HepG2 (cell line): ENCODE results near the gene DNASE2. TPM values are rescaled to one million over a fixed set of nuclear protein-coding genes. Genes with fewer than 3 reads are reported as not detected.

Experiments used
- CENPT ChIP-seq: sonication (generic); formaldehyde crosslinking; IDR thresholded peaks from 2 replicates; pipeline ENCODE4 v1.8.0; 2022; ENCODE audit warnings: low read depth, mild to moderate bottlenecking, moderate library complexity, missing genetic modification reagents
- FOXC1 ChIP-seq: sonication (generic); formaldehyde crosslinking; IDR thresholded peaks from 2 replicates; pipeline ENCODE4 v1.8.0; 2022; ENCODE audit warnings: mild to moderate bottlenecking, missing genetic modification reagents, borderline replicate concordance
- GLI4 ChIP-seq: sonication (generic); formaldehyde crosslinking; IDR thresholded peaks from 2 replicates; pipeline ENCODE4 v1.5.1; 2020; ENCODE audit warnings: missing genetic modification reagents, mild to moderate bottlenecking, moderate library complexity, borderline replicate concordance
- HOXD1 ChIP-seq: sonication (generic); formaldehyde crosslinking; IDR thresholded peaks from 2 replicates; pipeline ENCODE4 v1.5.0; 2020; ENCODE audit warnings: missing genetic modification reagents
- LBX2 ChIP-seq: sonication (generic); formaldehyde crosslinking; IDR thresholded peaks from 2 replicates; pipeline ENCODE4 v1.5.0; 2020; ENCODE audit warnings: missing genetic modification reagents, mild to moderate bottlenecking, borderline replicate concordance
- MAX ChIP-seq: IDR thresholded peaks from 2 replicates; pipeline ENCODE4 v1.6.1; 2012; ENCODE audit warnings: inconsistent platforms
- MTA1 ChIP-seq: sonication (generic); formaldehyde crosslinking; IDR thresholded peaks from 2 replicates; pipeline ENCODE4 v1.4.0; 2020; ENCODE audit warnings: missing genetic modification reagents, mild to moderate bottlenecking, borderline replicate concordance
- NFE2 ChIP-seq: sonication (generic); formaldehyde crosslinking; IDR thresholded peaks from 2 replicates; pipeline ENCODE4 v1.4.0; 2020; ENCODE audit warnings: missing genetic modification reagents
- NFKB2 ChIP-seq: sonication (generic); formaldehyde crosslinking; IDR thresholded peaks from 2 replicates; pipeline ENCODE4 v1.4.0; 2020; ENCODE audit warnings: missing genetic modification reagents, borderline replicate concordance
- NFYC ChIP-seq: IDR thresholded peaks from 2 replicates; pipeline ENCODE4 v1.6.1; 2016; ENCODE audit warnings: missing genetic modification reagents, missing compliant biosample characterization
- RBM39 ChIP-seq: fragments of 200-400 bp; formaldehyde crosslinking; IDR thresholded peaks from one replicate; pipeline ENCODE4 v1.6.1; 2018; ENCODE audit warnings: antibody characterized with exemption, mild to moderate bottlenecking, low read depth, low read length; ENCODE audit not compliant: poor library complexity, severe bottlenecking
- RNF219 ChIP-seq: sonication (generic); formaldehyde crosslinking; IDR thresholded peaks from 2 replicates; pipeline ENCODE4 v1.5.0; 2020; ENCODE audit warnings: mild to moderate bottlenecking, missing genetic modification reagents
- SAP130 ChIP-seq: IDR thresholded peaks from 2 replicates; pipeline ENCODE4 v1.6.1; 2016; ENCODE audit warnings: low read depth
- SP2 ChIP-seq: sonication (generic); formaldehyde crosslinking; IDR thresholded peaks from 2 replicates; pipeline ENCODE4 v1.5.1; 2020; ENCODE audit warnings: mild to moderate bottlenecking, missing genetic modification reagents
- SRSF9 ChIP-seq: fragments of 200-400 bp; formaldehyde crosslinking; IDR thresholded peaks from 2 replicates; pipeline ENCODE4 v1.6.1; 2018; ENCODE audit warnings: borderline replicate concordance, mild to moderate bottlenecking, low read depth, low read length; ENCODE audit not compliant: insufficient read depth, poor library complexity, severe bottlenecking
- TCF7 ChIP-seq: sonication (generic); IDR thresholded peaks from 2 replicates; pipeline ENCODE4 v1.6.1; 2016; ENCODE audit warnings: antibody characterized with exemption, low read depth
- TEF ChIP-seq: sonication (generic); formaldehyde crosslinking; IDR thresholded peaks from 2 replicates; pipeline ENCODE4 v1.5.0; 2020; ENCODE audit warnings: missing genetic modification reagents
- TSC22D2 ChIP-seq: sonication (generic); formaldehyde crosslinking; IDR thresholded peaks from 2 replicates; pipeline ENCODE4 v1.5.1; 2020; ENCODE audit warnings: missing genetic modification reagents, mild to moderate bottlenecking, borderline replicate concordance
- ZBTB7A ChIP-seq: sonication (generic); formaldehyde crosslinking; IDR thresholded peaks from 2 replicates; pipeline ENCODE4 v1.8.0; 2022; ENCODE audit warnings: mild to moderate bottlenecking, missing genetic modification reagents
- ZNF432 ChIP-seq: sonication (generic); formaldehyde crosslinking; IDR thresholded peaks from 2 replicates; pipeline ENCODE4 v1.5.0; 2020; ENCODE audit warnings: missing genetic modification reagents, mild to moderate bottlenecking, borderline replicate concordance
- ZNF547 ChIP-seq: sonication (generic); formaldehyde crosslinking; IDR thresholded peaks from 2 replicates; pipeline ENCODE4 v1.5.1; 2020; ENCODE audit warnings: mild to moderate bottlenecking, missing genetic modification reagents
- ZNF570 ChIP-seq: sonication (generic); formaldehyde crosslinking; IDR thresholded peaks from 2 replicates; pipeline ENCODE4 v1.4.0; 2020; ENCODE audit warnings: mild to moderate bottlenecking, missing genetic modification reagents, borderline replicate concordance
- ZNF780A ChIP-seq: sonication (generic); formaldehyde crosslinking; IDR thresholded peaks from 2 replicates; pipeline ENCODE4 v1.8.0; 2022; ENCODE audit warnings: mild to moderate bottlenecking, missing genetic modification reagents, moderate library complexity
- ZSCAN22 ChIP-seq: sonication (generic); formaldehyde crosslinking; IDR thresholded peaks from 2 replicates; pipeline ENCODE4 v1.4.0; 2020; ENCODE audit warnings: mild to moderate bottlenecking, missing genetic modification reagents
- polyA plus RNA-seq, 8 experiments: library from polyadenylated mRNA; depleted of rRNA in 3 of 8; stranded (reverse) in 7 of 8; unstranded in 1 of 8; fragments of >200 nt; fragmentation: Illumina TruSeq in 4 of 8; extraction: Trizol in 4 of 8; gene quantifications; 2 replicates each; pipeline versions ENCODE4 v1.2.1 to v1.2.3, GENCODE V29; 2011 to 2016; ENCODE audit warnings: low read depth in 4 of 8, missing spikeins in 1 of 8, mixed read lengths in 1 of 8; ENCODE audit not compliant: insufficient read depth in 1 of 8
- total RNA-seq, 5 experiments: library from RNA; depleted of rRNA; stranded (reverse); fragments of >200 nt; fragmentation: Illumina TruSeq; extraction: Trizol; gene quantifications; 2 replicates each; pipeline ENCODE4 v1.2.3, GENCODE V29; 2016; ENCODE audit warnings: low read depth in 1 of 5
- TF ChIP-seq, protein P1 (sequence below): sonication (generic); formaldehyde crosslinking; conservative IDR thresholded peaks from 2 replicates; pipeline ENCODE4 v1.8.0; 2022; ENCODE audit warnings: low read depth, missing genetic modification reagents

Gene DNASE2
- total and polyA plus RNA-seq, 2 of the 13 experiments (the other 11 are each of a cell fraction or from before 2014, with no cell fraction given): 7.5 to 16.2 TPM

DNA sequence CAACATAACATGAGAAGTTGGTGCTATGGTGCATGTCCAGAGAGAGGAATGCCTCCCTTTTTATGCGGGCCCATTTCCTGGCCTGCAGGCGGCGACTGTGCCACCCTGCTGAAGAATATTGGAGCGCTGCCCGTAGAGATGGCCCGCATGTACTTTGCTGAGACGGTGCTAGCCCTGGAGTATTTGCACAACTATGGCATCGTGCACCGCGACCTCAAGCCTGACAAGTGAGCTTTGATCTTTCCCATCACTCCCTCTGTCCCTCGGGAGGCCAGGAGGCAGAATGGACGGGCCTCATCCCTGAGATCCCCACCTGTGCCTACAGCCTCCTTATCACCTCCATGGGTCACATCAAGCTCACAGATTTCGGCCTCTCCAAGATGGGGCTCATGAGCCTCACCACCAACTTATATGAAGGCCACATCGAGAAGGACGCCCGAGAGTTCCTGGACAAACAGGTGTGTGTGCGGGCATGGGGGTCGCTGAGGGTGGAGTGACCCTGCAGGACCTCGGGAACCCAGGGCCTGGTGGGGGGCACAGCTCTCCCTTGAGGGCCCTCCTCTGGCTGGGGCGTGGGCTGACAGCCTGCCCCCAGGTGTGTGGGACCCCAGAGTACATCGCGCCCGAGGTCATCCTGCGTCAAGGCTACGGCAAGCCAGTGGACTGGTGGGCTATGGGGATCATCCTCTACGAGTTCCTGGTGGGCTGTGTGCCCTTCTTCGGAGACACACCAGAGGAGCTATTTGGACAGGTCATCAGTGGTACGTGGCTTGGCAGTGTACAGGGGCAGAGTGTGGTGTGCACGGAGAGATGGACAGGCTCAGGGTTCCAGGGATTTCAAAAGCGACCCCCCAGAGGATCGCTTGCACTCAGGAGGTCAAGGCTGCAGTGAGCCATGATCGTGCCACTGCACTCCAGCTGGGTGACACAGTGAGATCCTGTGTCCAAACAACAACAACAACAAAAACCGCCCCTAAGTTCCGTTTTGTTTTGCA is 16.2 kb downstream of the DNASE2 start (continued):
- TF ChIP-seq ZNF547 (CRISPR knock-in tag): no peak
- no peak for TF ChIP-seq FOXC1 (CRISPR knock-in tag)
- no peak for TF ChIP-seq ZBTB7A (CRISPR knock-in tag)
- TF ChIP-seq CENPT (CRISPR knock-in tag): no peak
- no peak for TF ChIP-seq ZNF570 (CRISPR knock-in tag)
- TF ChIP-seq ZNF432: no peak
- TF ChIP-seq ZSCAN22 (CRISPR knock-in tag): no peak
- TF ChIP-seq SAP130 (CRISPR knock-in tag): peak; percentile 74
- no peak for TF ChIP-seq ZNF780A
- no peak for TF ChIP-seq GLI4
- TF ChIP-seq NFE2 (CRISPR knock-in tag): no peak
- no peak for TF ChIP-seq LBX2
- no peak for TF ChIP-seq RNF219
- TF ChIP-seq SP2 (CRISPR knock-in tag): no peak
- TF ChIP-seq MAX: peak; percentile 74
- no peak for TF ChIP-seq SRSF9
- TF ChIP-seq TCF7: no peak
- peak; percentile 23; the same call in 1 of the 2 replicates for TF ChIP-seq NFKB2 (CRISPR knock-in tag)
- no peak for TF ChIP-seq RBM39
- TF ChIP-seq, protein P1, sequence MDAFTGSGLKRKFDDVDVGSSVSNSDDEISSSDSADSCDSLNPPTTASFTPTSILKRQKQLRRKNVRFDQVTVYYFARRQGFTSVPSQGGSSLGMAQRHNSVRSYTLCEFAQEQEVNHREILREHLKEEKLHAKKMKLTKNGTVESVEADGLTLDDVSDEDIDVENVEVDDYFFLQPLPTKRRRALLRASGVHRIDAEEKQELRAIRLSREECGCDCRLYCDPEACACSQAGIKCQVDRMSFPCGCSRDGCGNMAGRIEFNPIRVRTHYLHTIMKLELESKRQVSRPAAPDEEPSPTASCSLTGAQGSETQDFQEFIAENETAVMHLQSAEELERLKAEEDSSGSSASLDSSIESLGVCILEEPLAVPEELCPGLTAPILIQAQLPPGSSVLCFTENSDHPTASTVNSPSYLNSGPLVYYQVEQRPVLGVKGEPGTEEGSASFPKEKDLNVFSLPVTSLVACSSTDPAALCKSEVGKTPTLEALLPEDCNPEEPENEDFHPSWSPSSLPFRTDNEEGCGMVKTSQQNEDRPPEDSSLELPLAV (CRISPR knock-in tag): no peak
- TF ChIP-seq NFYC (CRISPR knock-in tag): no peak
- no peak for TF ChIP-seq HOXD1 (CRISPR knock-in tag)
- TF ChIP-seq TSC22D2 (CRISPR knock-in tag): no peak
- TF ChIP-seq MTA1: peak; percentile 60; the same call in 1 of the 2 replicates
- no peak for TF ChIP-seq TEF (CRISPR knock-in tag)
